DMS 273 (cell line): Measurements from ENCODE around the gene AKAP1.

Source experiments
- DNase-seq: peaks from one replicate; lab custom pipeline; 2025; ENCODE audit not compliant: unreplicated experiment; lab: John Stamatoyannopoulos, UW

The AKAP1 gene

GRCh38 chr17:57104461-57105175 is 19.6 kb downstream of the AKAP1 start:
- DNase-seq: no peak

- DNase-seq: no peak
These were observed 20.5 kb downstream of the AKAP1 start for GRCh38 chr17:57105591-57105990.

GRCh38 chr17:57106107-57106835 is 21.2 kb downstream of the AKAP1 start:
- DNase-seq: peak; percentile 87

- DNase-seq: no peak
These were observed 21.9 kb downstream of the AKAP1 start for GRCh38 chr17:57106836-57107497.

GRCh38 chr17:57107498-57108101 is 22.6 kb downstream of the AKAP1 start:
- DNase-seq: no peak

- no peak for DNase-seq
These were observed 23.8 kb downstream of the AKAP1 start for GRCh38 chr17:57108671-57109392.

GRCh38 chr17:57109393-57110151 is 24.5 kb downstream of the AKAP1 start:
- DNase-seq: peak; percentile 42

GRCh38 chr17:57110152-57110542 is 25.1 kb downstream of the AKAP1 start:
- DNase-seq: no peak

- DNase-seq: no peak
These were observed 25.7 kb downstream of the AKAP1 start for GRCh38 chr17:57110579-57111325.

- no peak for DNase-seq
These were observed 26.3 kb downstream of the AKAP1 start for GRCh38 chr17:57111386-57111785.

- DNase-seq: no peak
These were observed 28.0 kb downstream of the AKAP1 start for GRCh38 chr17:57113011-57113410.

- DNase-seq: no peak
These were observed 28.6 kb downstream of the AKAP1 start for GRCh38 chr17:57113656-57114055.

GRCh38 chr17:57114085-57114673 is 29.1 kb downstream of the AKAP1 start:
- peak; percentile 65 for DNase-seq

- DNase-seq: no peak
These were observed 30.3 kb downstream of the AKAP1 start for GRCh38 chr17:57115377-57115776.

GRCh38 chr17:57115916-57116315 is 30.9 kb downstream of the AKAP1 start:
- no peak for DNase-seq

- no peak for DNase-seq
These were observed 32.8 kb downstream of the AKAP1 start for GRCh38 chr17:57117798-57118197.

GRCh38 chr17:57120814-57121213 is 35.8 kb downstream of the AKAP1 start:
- no peak for DNase-seq

- peak; percentile 75 for DNase-seq
These were observed 36.4 kb downstream of the AKAP1 start for GRCh38 chr17:57121308-57122042.
